Left lung (tissue), 10 donors: ENCODE measurements around the gene IL27RA. TPM values are rescaled to one million over a fixed set of nuclear protein-coding genes. Genes with fewer than 3 reads are reported as not detected.

Source experiments
- ATAC-seq: fragments of 200-7000 bp; cut with Tn5 transposase; one replicate; pipeline ENCODE4 v1.9.1; 2020; ENCODE audit warnings: moderate library complexity
- DNase-seq, 4 donors: peaks; one replicate each; pipeline ENCODE4 v3.0.0-alpha.2; 2013 to 2020
- H3K27ac ChIP-seq, 2 donors: fragments of 200-600 bp; sonication (generic) in 1 of 2; one replicate each; pipeline versions ENCODE4 v1.5.0 to v1.8.0; 2020 to 2021
- H3K27me3 ChIP-seq, 2 donors: fragments of 200-600 bp; sonication (generic) in 1 of 2; one replicate each; pipeline versions ENCODE4 v1.5.0 to v1.8.0; 2020 to 2021
- H3K36me3 ChIP-seq, 2 donors: fragments of 200-600 bp; sonication (generic) in 1 of 2; one replicate each; pipeline versions ENCODE4 v1.5.0 to v1.8.0; 2020 to 2021
- H3K4me1 ChIP-seq, 2 donors: fragments of 200-600 bp; one replicate each; pipeline ENCODE4 v1.8.0; 2021
- H3K4me3 ChIP-seq, 2 donors: fragments of 200-600 bp; sonication (generic) in 1 of 2; one replicate each; pipeline versions ENCODE4 v1.5.0 to v1.8.0; 2020 to 2021; ENCODE audit warnings: mild to moderate bottlenecking in 1 of 2
- H3K9me3 ChIP-seq, 2 donors: fragments of 200-600 bp; sonication (generic) in 1 of 2; one replicate each; pipeline versions ENCODE4 v1.5.0 to v1.8.0; 2020 to 2021
- CTCF ChIP-seq, 2 donors: fragments of 200-600 bp; sonication (generic) in 1 of 2; IDR thresholded peaks; one replicate each; pipeline versions ENCODE4 v1.5.0 to v1.8.0; 2021; ENCODE audit warnings: antibody characterized with exemption in 2 of 2
- intact Hi-C, 2 donors: fragments of 100-400 bp; cut with DNase I; formaldehyde crosslinking; loops; one replicate each; pipeline versions ENCODE4 v1.11.2 to v1.14.2; 2022
- polyA plus RNA-seq, 6 donors: library from polyadenylated mRNA; unstranded; fragments of 120-200 nt; gene quantifications; one replicate each; pipeline ENCODE4 v1.2.1, GENCODE V29; 2013; ENCODE audit not compliant: insufficient read length in 6 of 6
- total RNA-seq, 2 donors: library from RNA; stranded (reverse); fragmentation: NEBNext Ultra II Directional; extraction: Animal tissue kit (Norgen Biotek cat#: 25700); gene quantifications; one replicate each; pipeline ENCODE4 v1.2.1, GENCODE V29; 2021
- donor health status: DM: no; HTN: yes; CAD: no.
- donor health status: DM: no; HTN: no; CAD: no.

IL27RA gene
- total and polyA plus RNA-seq, 8 donors, result 6.7 to 17.4 (median 8.3) TPM

GRCh38 chr19:14058182-14059092 lies 26.9 kb downstream of the IL27RA start:
- Histone ChIP-seq H3K27ac (no peak overlapping the region), H3K9me3 (no peaks in the 10 kb centered on the region), H3K27me3 (peaks cover 11 to 64% of the 10 kb centered on the region in 2 donors), H3K36me3 (peaks cover 0 to under 1% of the 10 kb centered on the region in 2 donors), H3K4me3 (no peak overlapping the region), H3K4me1 (peaks cover 0 to 23% of the 10 kb centered on the region in 2 donors)
- DNase-seq, result no peak
- no peak for ATAC-seq
- no peak for TF ChIP-seq CTCF (IDR thresholded peaks at IDR 0.05)
- intact Hi-C loops, result no loop called here

- ATAC-seq (no peak), DNase-seq (no peak)
- peak; percentile 34 to 38 for TF ChIP-seq CTCF (IDR thresholded peaks at IDR 0.05)
- Histone ChIP-seq H3K27ac (no peak overlapping the region), H3K4me3 (no peak overlapping the region), H3K9me3 (no peaks in the 10 kb centered on the region), H3K27me3 (peaks cover 11 to 64% of the 10 kb centered on the region in 2 donors), H3K4me1 (peaks cover 0 to 23% of the 10 kb centered on the region in 2 donors), H3K36me3 (no peaks in the 10 kb centered on the region)
- intact Hi-C loops, result no loop called here
Measured at GRCh38 chr19:14059093-14059480, 27.5 kb downstream of the IL27RA start.

- H3K27ac ChIP-seq, result no peak overlapping the region
- no peak for TF ChIP-seq CTCF (IDR thresholded peaks at IDR 0.05)
- peaks cover 11 to 64% of the 10 kb centered on the region in 2 donors for H3K27me3 ChIP-seq
- H3K36me3 ChIP-seq, result no peaks in the 10 kb centered on the region
- H3K4me1 ChIP-seq, result peaks cover 0 to 23% of the 10 kb centered on the region in 2 donors
- no peaks in the 10 kb centered on the region for H3K9me3 ChIP-seq
- ATAC-seq (no peak), DNase-seq (no peak)
- no peak overlapping the region for H3K4me3 ChIP-seq
- intact Hi-C loops, result loop anchor here in 1 of 2 donors (10.0 kb wide), 1 partner anchor 175 kb away; no protein-coding TSS in a partner anchor
Measured at GRCh38 chr19:14059652-14060155, 28.1 kb downstream of the IL27RA start.

- peak overlapping the region in 1 of 2 donors; percentile 33 for H3K4me3 ChIP-seq
- H3K9me3 ChIP-seq, result no peaks in the 10 kb centered on the region
- no peak for TF ChIP-seq CTCF (IDR thresholded peaks at IDR 0.05)
- intact Hi-C loops, result loop anchor here in 1 of 2 donors (10.0 kb wide), 1 partner anchor 176 kb away; no protein-coding TSS in a partner anchor
- peaks cover 11 to 63% of the 10 kb centered on the region in 2 donors for H3K27me3 ChIP-seq
- DNase-seq, result no peak
- no peaks in the 10 kb centered on the region for H3K36me3 ChIP-seq
- peak; percentile 53 for ATAC-seq
- H3K4me1 ChIP-seq, result peaks cover 0 to 23% of the 10 kb centered on the region in 2 donors
- no peak overlapping the region for H3K27ac ChIP-seq
Measured at GRCh38 chr19:14061081-14061749, 29.7 kb downstream of the IL27RA start.
